DOHH2 (cell line): ENCODE data around the gene SVOPL.

Source experiments
- H3F3A ChIP-seq: fragments of 200-600 bp; sonication (generic), shearing (Covaris generic); 2 replicates; pipeline ENCODE4 v1.6.0; 2016; ENCODE audit warnings: antibody characterized with exemption, mild to moderate bottlenecking; ENCODE audit not compliant: control insufficient read depth, insufficient read depth
- H3K27ac ChIP-seq: fragments of 200-600 bp; sonication (generic); 2 replicates; pipeline ENCODE4 v1.5.1; 2014; ENCODE audit warnings: low read depth, mild to moderate bottlenecking, low read length, moderate library complexity
- H3K27me3 ChIP-seq: fragments of 200-600 bp; sonication (generic); 2 replicates; pipeline ENCODE4 v1.6.1; 2014; ENCODE audit warnings: mild to moderate bottlenecking, low read length, mixed read lengths; ENCODE audit not compliant: control insufficient read depth
- H3K36me3 ChIP-seq: fragments of 200-600 bp; sonication (generic); 2 replicates; pipeline ENCODE4 v1.6.1; 2014; ENCODE audit warnings: mild to moderate bottlenecking, low read length, moderate library complexity, mixed read lengths; ENCODE audit not compliant: control insufficient read depth
- H3K4me1 ChIP-seq: fragments of 200-600 bp; sonication (generic); 2 replicates; pipeline ENCODE4 v1.6.1; 2014; ENCODE audit warnings: mild to moderate bottlenecking, low read length, mixed read lengths; ENCODE audit not compliant: control insufficient read depth
- H3K4me2 ChIP-seq: fragments of 200-600 bp; sonication (generic); 2 replicates; pipeline ENCODE4 v1.6.0; 2014; ENCODE audit warnings: mild to moderate bottlenecking, low read length, moderate library complexity
- H3K4me3 ChIP-seq: fragments of 200-600 bp; sonication (generic); 2 replicates; pipeline ENCODE4 v1.5.1; 2014; ENCODE audit warnings: mild to moderate bottlenecking, low read length, mixed read lengths
- H3K79me2 ChIP-seq: fragments of 200-600 bp; sonication (generic); 2 replicates; pipeline ENCODE4 v1.6.1; 2014; ENCODE audit warnings: mild to moderate bottlenecking, low read length, mixed read lengths; ENCODE audit not compliant: control insufficient read depth
- H3K9me2 ChIP-seq: fragments of 200-600 bp; sonication (generic); replicated peaks from 2 replicates; pipeline ENCODE4 v1.6.1; 2014; ENCODE audit warnings: mild to moderate bottlenecking, low read length, mixed read lengths; ENCODE audit not compliant: control insufficient read depth
- H3K9me3 ChIP-seq: fragments of 200-600 bp; sonication (generic); 2 replicates; pipeline ENCODE4 v1.6.1; 2014; ENCODE audit warnings: antibody characterized with exemption, low read length, mixed read lengths; ENCODE audit not compliant: control insufficient read depth, insufficient read depth
- H4K20me1 ChIP-seq: fragments of 200-600 bp; sonication (generic); 2 replicates; pipeline ENCODE4 v1.6.0; 2014; ENCODE audit warnings: low read depth, mild to moderate bottlenecking, antibody characterized with exemption, low read length, moderate library complexity; ENCODE audit not compliant: control insufficient read depth, insufficient read depth
- CTCF ChIP-seq: fragments of 200-600 bp; sonication (generic); IDR thresholded peaks from one replicate; pipeline ENCODE4 v1.5.1; 2014; ENCODE audit warnings: antibody characterized with exemption, mild to moderate bottlenecking, low read depth, low read length; ENCODE audit not compliant: poor library complexity, severe bottlenecking
- EZH2phosphoT487 ChIP-seq: fragments of 200-600 bp; sonication (generic); IDR thresholded peaks from 2 replicates; pipeline ENCODE4 v1.6.1; 2017; ENCODE audit warnings: borderline replicate concordance, mild to moderate bottlenecking, antibody characterized with exemption, low read length, moderate library complexity, mixed read lengths

The SVOPL gene

GRCh38 chr7:138670594-138670993, 30.6 kb downstream of the SVOPL start:
- Histone ChIP-seq H3K9me3 (no peaks in the 10 kb centered on the region), H3K27me3 (no peaks in the 10 kb centered on the region), H4K20me1 (no peaks in the 10 kb centered on the region), H3K4me3 (no peak overlapping the region), H3K27ac (no peak overlapping the region), H3K9me2 (no peaks in the 10 kb centered on the region), H3K79me2 (no peaks in the 10 kb centered on the region), H3K4me2 (no peak overlapping the region), H3F3A (no peaks in the 10 kb centered on the region), H3K36me3 (no peaks in the 10 kb centered on the region), H3K4me1 (no peaks in the 10 kb centered on the region)
- TF ChIP-seq EZH2phosphoT487: no peak
- no peak for TF ChIP-seq CTCF

- no peaks in the 10 kb centered on the region for H3K79me2 ChIP-seq
- H3K36me3 ChIP-seq: no peaks in the 10 kb centered on the region
- TF ChIP-seq CTCF (no peak), EZH2phosphoT487 (no peak)
- H3K4me2 ChIP-seq: no peak overlapping the region
- no peaks in the 10 kb centered on the region for H3F3A ChIP-seq
- H4K20me1 ChIP-seq: no peaks in the 10 kb centered on the region
- no peaks in the 10 kb centered on the region for H3K9me3 ChIP-seq
- H3K4me1 ChIP-seq: no peaks in the 10 kb centered on the region
- no peaks in the 10 kb centered on the region for H3K27me3 ChIP-seq
- H3K4me3 ChIP-seq: no peak overlapping the region
- H3K27ac ChIP-seq: no peak overlapping the region
- no peaks in the 10 kb centered on the region for H3K9me2 ChIP-seq
Measured at GRCh38 chr7:138669364-138669763, 31.8 kb downstream of the SVOPL start.

GRCh38 chr7:138668946-138669345, 32.2 kb downstream of the SVOPL start:
- Histone ChIP-seq H3K27ac (no peak overlapping the region), H3K27me3 (no peaks in the 10 kb centered on the region), H3K4me1 (no peaks in the 10 kb centered on the region), H3K36me3 (no peaks in the 10 kb centered on the region), H3K4me3 (no peak overlapping the region), H3K4me2 (no peak overlapping the region), H3K79me2 (no peaks in the 10 kb centered on the region), H3K9me3 (no peaks in the 10 kb centered on the region), H3F3A (no peaks in the 10 kb centered on the region), H3K9me2 (no peaks in the 10 kb centered on the region), H4K20me1 (no peaks in the 10 kb centered on the region)
- TF ChIP-seq CTCF: no peak
- no peak for TF ChIP-seq EZH2phosphoT487

- Histone ChIP-seq H3K27ac (no peak overlapping the region), H3K27me3 (no peaks in the 10 kb centered on the region), H3K36me3 (no peaks in the 10 kb centered on the region), H3K4me3 (no peak overlapping the region), H3K4me1 (no peaks in the 10 kb centered on the region), H3F3A (no peaks in the 10 kb centered on the region), H4K20me1 (no peaks in the 10 kb centered on the region), H3K79me2 (no peaks in the 10 kb centered on the region), H3K4me2 (no peak overlapping the region), H3K9me2 (no peaks in the 10 kb centered on the region), H3K9me3 (no peaks in the 10 kb centered on the region)
- TF ChIP-seq EZH2phosphoT487 (no peak), CTCF (no peak)
Measured at GRCh38 chr7:138668229-138668596, 32.9 kb downstream of the SVOPL start.
